Endodermal cell (in vitro differentiated cells): Measurements from ENCODE around the gene PIR. TPM values are rescaled to one million over a fixed set of nuclear protein-coding genes. Genes with fewer than 3 reads are reported as not detected.

Experiments used
- DNase-seq: peaks from one replicate; pipeline ENCODE4 v3.0.0-alpha.2; 2017
- H3K27ac ChIP-seq: 2 replicates; pipeline ENCODE4 v1.5.1; 2013; ENCODE audit warnings: mild to moderate bottlenecking, low read depth, low read length, moderate library complexity
- H3K27me3 ChIP-seq: 2 replicates; pipeline ENCODE4 v1.6.1; 2013; ENCODE audit warnings: mild to moderate bottlenecking, low read length, moderate library complexity; ENCODE audit not compliant: insufficient read depth, control insufficient read depth, poor library complexity, severe bottlenecking
- H3K36me3 ChIP-seq: 2 replicates; pipeline ENCODE4 v1.7.0; 2013; ENCODE audit warnings: mild to moderate bottlenecking, low read length, moderate library complexity; ENCODE audit not compliant: control insufficient read depth, insufficient read depth
- H3K4me1 ChIP-seq: one replicate; pipeline ENCODE4 v1.7.0; 2013; ENCODE audit warnings: low read length; ENCODE audit not compliant: control insufficient read depth, insufficient read depth
- H3K4me3 ChIP-seq: 2 replicates; pipeline ENCODE4 v1.5.1; 2013; ENCODE audit warnings: mild to moderate bottlenecking, low read length, moderate library complexity
- H3K9ac ChIP-seq: 2 replicates; pipeline ENCODE4 v1.6.1; 2013; ENCODE audit warnings: mild to moderate bottlenecking, low read length, moderate library complexity; ENCODE audit not compliant: poor library complexity, severe bottlenecking; ENCODE audit errors: extremely low read depth
- H3K9me3 ChIP-seq: 2 replicates; pipeline ENCODE4 v1.6.1; 2013; ENCODE audit warnings: mild to moderate bottlenecking, low read length, moderate library complexity; ENCODE audit not compliant: control insufficient read depth
- H3K27ac Mint-ChIP-seq: 2 replicates; pipeline ENCODE4 v1.8.0; 2020; ENCODE audit warnings: mixed read lengths
- H3K27me3 Mint-ChIP-seq: 2 replicates; pipeline ENCODE4 v1.8.0; 2021; ENCODE audit warnings: mild to moderate bottlenecking, mixed read lengths; ENCODE audit not compliant: insufficient read depth
- H3K36me3 Mint-ChIP-seq: 2 replicates; pipeline ENCODE4 v1.8.0; 2020; ENCODE audit warnings: low read depth, mixed read lengths
- H3K4me1 Mint-ChIP-seq: 2 replicates; pipeline ENCODE4 v1.8.0; 2020; ENCODE audit warnings: mixed read lengths
- H3K4me3 Mint-ChIP-seq: 2 replicates; pipeline ENCODE4 v1.8.0; 2020; ENCODE audit warnings: mild to moderate bottlenecking, moderate library complexity, mixed read lengths
- H3K9me3 Mint-ChIP-seq: 2 replicates; pipeline ENCODE4 v1.8.0; 2020; ENCODE audit warnings: mild to moderate bottlenecking, mixed read lengths
- WGBS, 2 experiments: methylation state at CpG; one replicate each; pipeline versions ENCODE4 v1.1.5 to v1.1.7; 2013; ENCODE audit warnings: missing lambda C conversion rate in 2 of 2, mixed read lengths in 1 of 2; ENCODE audit not compliant: insufficient coverage in 1 of 2, insufficient read length in 1 of 2; 5-methylcytosine and 5-hydroxymethylcytosine counted together
- long read RNA-seq, 4 experiments: library from polyadenylated mRNA in 2 of 4; library from RNA in 1 of 4; library from capped mRNA in 1 of 4; stranded (forward) in 3 of 4; unstranded in 1 of 4; transcript quantifications; one replicate each; pipeline ENCODE4 v2.0.0, GENCODE V29; 2020 to 2021; ENCODE audit warnings: inconsistent platforms in 1 of 4
- polyA plus RNA-seq, 2 experiments: library from polyadenylated mRNA; stranded (reverse); fragments of 50-300 nt; gene quantifications; one replicate each; pipeline ENCODE4 v1.2.3, GENCODE V29; 2013
- total RNA-seq, 2 donors: library from RNA; stranded (reverse); fragmentation: NEBNext Ultra II Directional in 1 of 2; extraction: Animal tissue kit (Norgen Biotek cat#: 25700) in 1 of 2; gene quantifications; 2 replicates in 1 of 2; 3 replicates in 1 of 2; pipeline ENCODE4 v1.2.1, GENCODE V29; 2021
- TF ChIP-seq, protein P1 (sequence below): fragments of 200-600 bp; sonication (generic); conservative IDR thresholded peaks from 2 replicates; pipeline ENCODE4 v1.5.0; 2021; ENCODE audit warnings: antibody characterized with exemption, mild to moderate bottlenecking

Gene PIR
- total RNA-seq, result 10 to 100 TPM; 21.0 to 34.2 TPM
- 20.4 TPM for polyA plus RNA-seq (2013, experiment 1 of 2)
- polyA plus RNA-seq (2013, experiment 2 of 2), result 20.5 TPM
- long read RNA-seq, experiment 1, transcript PIR-201 (10 exons, 1,282 nt), result major isoform, 10 of 15 reads
- long read RNA-seq, experiment 1, partial matches to known transcripts, result 1 of 15 reads
- long read RNA-seq, experiment 1, other reads (novel, unspliced or antisense), result 3 of 15 reads
- long read RNA-seq, experiment 2, transcript PIR-201 (10 exons, 1,282 nt), result major isoform, 13 of 14 reads
- long read RNA-seq, experiment 2, partial matches to known transcripts, result 0 of 14 reads
- long read RNA-seq, experiment 2, other reads (novel, unspliced or antisense), result 0 of 14 reads
- long read RNA-seq, experiment 3, transcript PIR-201 (10 exons, 1,282 nt), result major isoform, 52 of 90 reads
- long read RNA-seq, experiment 3, transcript PIR-202 (10 exons, 1,539 nt), result minor isoform, 15 of 90 reads
- long read RNA-seq, experiment 3, partial matches to known transcripts, result 3 of 90 reads
- long read RNA-seq, experiment 3, other reads (novel, unspliced or antisense), result 20 of 90 reads
- long read RNA-seq, experiment 4, transcript PIR-201 (10 exons, 1,282 nt), result major isoform, 37 of 55 reads
- long read RNA-seq, experiment 4, transcript PIR-202 (10 exons, 1,539 nt), result minor isoform, 5 of 55 reads
- long read RNA-seq, experiment 4, partial matches to known transcripts, result 4 of 55 reads
- long read RNA-seq, experiment 4, other reads (novel, unspliced or antisense), result 9 of 55 reads

DNA sequence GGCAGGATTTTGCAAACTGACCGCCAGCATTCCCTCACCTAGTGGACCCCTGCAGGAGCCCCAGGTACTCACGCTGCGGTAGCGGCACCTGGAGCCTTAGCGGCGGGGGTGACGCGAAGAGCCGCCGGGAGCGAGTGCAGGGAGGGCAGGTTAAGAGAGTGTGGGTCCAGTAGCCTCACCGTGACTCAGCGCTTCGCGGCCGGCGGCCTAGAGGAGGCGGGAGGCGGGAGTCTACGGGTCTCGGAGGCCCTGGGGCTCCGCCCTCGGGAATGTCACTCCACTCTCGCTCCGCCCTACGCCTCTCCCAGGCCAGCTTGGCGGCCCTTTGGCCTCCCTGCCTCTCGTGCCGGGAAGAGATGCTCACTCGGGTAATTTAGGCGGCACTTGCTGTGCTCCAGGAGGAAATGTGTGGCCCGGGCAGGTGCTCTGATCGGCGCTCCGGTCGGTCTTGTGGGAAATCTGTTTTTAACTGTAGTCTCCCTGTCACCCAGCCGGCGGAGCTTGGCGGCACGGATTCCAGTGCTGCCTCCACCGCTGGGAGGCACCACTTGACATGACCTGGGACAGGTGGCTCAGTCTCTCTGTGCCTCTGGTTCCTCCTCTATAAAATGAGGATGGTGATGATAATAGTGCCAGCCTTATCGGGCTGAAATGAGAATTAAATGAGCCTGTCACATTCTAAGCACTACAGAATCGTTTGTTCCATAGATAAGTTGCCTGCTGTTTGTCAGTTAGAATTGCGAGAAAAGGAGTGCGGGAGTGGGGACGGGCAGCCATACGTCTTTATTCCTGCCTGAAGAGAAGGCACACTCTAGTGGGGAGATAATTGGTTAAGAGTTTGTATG is at the start of gene PIR:
Gene PIR (minus strand): TSS at position 216 of the 845 bp plus-strand sequence. CDS start 2,076 bp downstream, outside the sequence.
- H3K4me1 ChIP-seq, result no peaks in the 10 kb centered on the region
- Mint-ChIP-seq H3K4me1 (peaks cover 15% of the 10 kb centered on the region), H3K9me3 (no peaks in the 10 kb centered on the region), H3K27ac (peak within 1 kb of the TSS; percentile 98), H3K27me3 (no peaks in the 10 kb centered on the region), H3K36me3 (peaks cover 14% of the 10 kb centered on the region), H3K4me3 (peak within 1 kb of the TSS; percentile 74)
- no peaks in the 10 kb centered on the region for H3K27me3 ChIP-seq
- DNase-seq, result peak; percentile 99
- no peaks in the 10 kb centered on the region for H3K9me3 ChIP-seq
- TF ChIP-seq, protein P1, sequence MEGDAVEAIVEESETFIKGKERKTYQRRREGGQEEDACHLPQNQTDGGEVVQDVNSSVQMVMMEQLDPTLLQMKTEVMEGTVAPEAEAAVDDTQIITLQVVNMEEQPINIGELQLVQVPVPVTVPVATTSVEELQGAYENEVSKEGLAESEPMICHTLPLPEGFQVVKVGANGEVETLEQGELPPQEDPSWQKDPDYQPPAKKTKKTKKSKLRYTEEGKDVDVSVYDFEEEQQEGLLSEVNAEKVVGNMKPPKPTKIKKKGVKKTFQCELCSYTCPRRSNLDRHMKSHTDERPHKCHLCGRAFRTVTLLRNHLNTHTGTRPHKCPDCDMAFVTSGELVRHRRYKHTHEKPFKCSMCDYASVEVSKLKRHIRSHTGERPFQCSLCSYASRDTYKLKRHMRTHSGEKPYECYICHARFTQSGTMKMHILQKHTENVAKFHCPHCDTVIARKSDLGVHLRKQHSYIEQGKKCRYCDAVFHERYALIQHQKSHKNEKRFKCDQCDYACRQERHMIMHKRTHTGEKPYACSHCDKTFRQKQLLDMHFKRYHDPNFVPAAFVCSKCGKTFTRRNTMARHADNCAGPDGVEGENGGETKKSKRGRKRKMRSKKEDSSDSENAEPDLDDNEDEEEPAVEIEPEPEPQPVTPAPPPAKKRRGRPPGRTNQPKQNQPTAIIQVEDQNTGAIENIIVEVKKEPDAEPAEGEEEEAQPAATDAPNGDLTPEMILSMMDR, result peak; percentile 80
- peaks cover 4% of the 10 kb centered on the region for H3K36me3 ChIP-seq
- peak within 1 kb of the TSS; percentile 78 for H3K9ac ChIP-seq
- H3K27ac ChIP-seq, result peak within 1 kb of the TSS; percentile 61
- 8% methylated on average over 46 of the region's 47 CpGs; no CpG with 5 or more reads in 1 of the 2 experiments for WGBS, 2 experiments
- H3K4me3 ChIP-seq, result peak within 1 kb of the TSS; percentile 89

DNA sequence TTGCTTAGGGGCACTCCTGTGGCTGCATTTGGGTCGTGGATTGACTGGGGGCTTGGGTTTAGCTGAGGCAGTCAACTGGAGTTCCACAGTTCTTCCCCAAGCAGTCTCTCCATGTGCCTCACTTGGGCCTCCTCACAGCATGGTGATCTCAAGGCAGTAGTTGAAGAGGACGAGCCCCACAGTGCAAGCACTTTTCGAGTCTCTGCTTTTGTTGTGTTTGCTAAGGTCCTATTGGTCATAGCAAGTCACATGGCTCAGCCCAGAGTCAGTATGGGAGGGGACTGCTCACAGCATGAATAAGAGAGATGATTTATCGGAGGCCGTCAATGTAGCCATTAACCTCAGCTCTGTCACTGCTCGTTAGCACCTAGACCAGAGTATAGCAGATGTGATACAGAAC is 37.2 kb upstream of the PIR start:
- Histone ChIP-seq H3K9ac (no peak overlapping the region), H3K27me3 (no peaks in the 10 kb centered on the region), H3K36me3 (no peaks in the 10 kb centered on the region), H3K4me3 (no peak overlapping the region), H3K4me1 (no peaks in the 10 kb centered on the region), H3K9me3 (no peaks in the 10 kb centered on the region), H3K27ac (no peak overlapping the region)
- Mint-ChIP-seq H3K27me3 (peaks cover 15% of the 10 kb centered on the region), H3K9me3 (no peaks in the 10 kb centered on the region), H3K4me3 (no peak overlapping the region), H3K36me3 (no peaks in the 10 kb centered on the region), H3K4me1 (no peaks in the 10 kb centered on the region), H3K27ac (no peak overlapping the region)
- TF ChIP-seq, protein P1, result no peak
- WGBS, 2 experiments, result 91% methylated on average over 6 of the region's 6 CpGs; no CpG with 5 or more reads in 1 of the 2 experiments
- DNase-seq, result peak; percentile 51

DNA sequence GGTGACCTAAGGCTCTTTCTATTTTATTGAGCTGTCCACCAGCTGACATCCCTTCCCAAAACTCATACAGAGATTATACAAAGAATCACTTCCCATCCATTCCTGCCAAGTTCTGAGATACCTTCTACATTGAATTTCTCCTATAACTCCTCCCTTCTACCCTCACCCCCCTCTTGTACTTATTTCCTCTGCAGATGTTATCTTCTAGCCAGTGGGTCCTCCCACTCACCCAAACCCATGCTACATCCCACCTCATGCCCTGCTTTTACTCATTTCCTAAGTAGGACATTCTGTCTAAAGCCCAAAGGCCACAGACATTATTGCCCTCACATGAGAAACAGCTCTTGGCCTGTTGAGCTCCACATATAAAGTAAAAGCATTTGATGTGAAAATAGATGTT is 36.0 kb upstream of the PIR start:
- Histone ChIP-seq H3K27me3 (no peaks in the 10 kb centered on the region), H3K4me1 (no peaks in the 10 kb centered on the region), H3K9me3 (no peaks in the 10 kb centered on the region), H3K36me3 (no peaks in the 10 kb centered on the region), H3K4me3 (no peak overlapping the region), H3K27ac (no peak overlapping the region), H3K9ac (no peak overlapping the region)
- DNase-seq, result no peak
- Mint-ChIP-seq H3K4me3 (no peak overlapping the region), H3K27ac (no peak overlapping the region), H3K27me3 (peaks cover 16% of the 10 kb centered on the region), H3K36me3 (no peaks in the 10 kb centered on the region), H3K9me3 (no peaks in the 10 kb centered on the region), H3K4me1 (no peaks in the 10 kb centered on the region)
- TF ChIP-seq, protein P1, result no peak
